K562 (cell line): ENCODE results near the gene OR8G5. TPM values are rescaled to one million over a fixed set of nuclear protein-coding genes. Genes with fewer than 3 reads are reported as not detected.

Experiments used
- ATF7 ChIP-seq: fragments of 450-650 bp; IDR thresholded peaks from 2 replicates; pipeline ENCODE4 v1.7.1; 2014; ENCODE audit warnings: mild to moderate bottlenecking, moderate library complexity
- CBFA2T3 ChIP-seq: fragments of 450-650 bp; IDR thresholded peaks from 2 replicates; pipeline ENCODE4 v1.6.1; 2017
- CREM ChIP-seq: IDR thresholded peaks from 2 replicates; pipeline ENCODE4 v1.6.1; 2014; ENCODE audit warnings: antibody characterized with exemption, low read depth
- ETV5 ChIP-seq: sonication (generic); formaldehyde crosslinking; IDR thresholded peaks from 2 replicates; pipeline ENCODE4 v1.4.0; 2020; ENCODE audit warnings: low read depth, mild to moderate bottlenecking, missing genetic modification reagents
- ILK ChIP-seq: fragments of 450-650 bp; IDR thresholded peaks from 2 replicates; pipeline ENCODE4 v1.6.1; 2016; ENCODE audit warnings: missing genetic modification characterization, low read depth, mild to moderate bottlenecking, missing compliant biosample characterization, moderate library complexity, borderline replicate concordance
- KDM4B ChIP-seq, 2 experiments: fragments of 450-650 bp in 1 of 2; sonication (generic) in 1 of 2; IDR thresholded peaks; 2 replicates each; pipeline ENCODE4 v1.6.1; 2016 to 2017; ENCODE audit warnings: borderline replicate concordance in 2 of 2, antibody characterized with exemption in 1 of 2, low read depth in 1 of 2, mild to moderate bottlenecking in 1 of 2
- MAFK ChIP-seq: IDR thresholded peaks from 2 replicates; pipeline ENCODE4 v1.6.1; 2011; ENCODE audit warnings: low read length, improper control_type of control experiment
- NCOR1 ChIP-seq: fragments of 450-650 bp; IDR thresholded peaks from 2 replicates; pipeline ENCODE4 v1.6.1; 2016; ENCODE audit warnings: mild to moderate bottlenecking, moderate library complexity
- NONO ChIP-seq, 2 experiments: fragments of 200-400 bp in 1 of 2; fragments of 450-650 bp in 1 of 2; formaldehyde crosslinking in 1 of 2; IDR thresholded peaks; 2 replicates each; pipeline ENCODE4 v1.6.1; 2017; ENCODE audit warnings: low read depth in 2 of 2, mild to moderate bottlenecking in 2 of 2, moderate library complexity in 2 of 2, low read length in 1 of 2
- RBM14 ChIP-seq: fragments of 200-400 bp; formaldehyde crosslinking; IDR thresholded peaks from 2 replicates; pipeline ENCODE4 v1.6.1; 2018; ENCODE audit warnings: low read depth, mild to moderate bottlenecking, low read length, moderate library complexity, borderline replicate concordance; ENCODE audit not compliant: insufficient read depth
- SRSF3 ChIP-seq: fragments of 200-400 bp; formaldehyde crosslinking; IDR thresholded peaks from 2 replicates; pipeline ENCODE4 v1.6.1; 2016; ENCODE audit warnings: mild to moderate bottlenecking, low read length, moderate library complexity; ENCODE audit not compliant: insufficient read depth
- SRSF9 ChIP-seq: fragments of 200-400 bp; formaldehyde crosslinking; IDR thresholded peaks from 2 replicates; pipeline ENCODE4 v1.6.1; 2017; ENCODE audit warnings: low read depth, low read length, borderline replicate concordance
- TAL1 ChIP-seq: fragments of 450-650 bp; IDR thresholded peaks from 2 replicates; pipeline ENCODE4 v1.6.1; 2016; ENCODE audit warnings: mild to moderate bottlenecking
- YBX1 ChIP-seq: fragments of 450-650 bp; IDR thresholded peaks from 2 replicates; pipeline ENCODE4 v1.7.1; 2016; ENCODE audit warnings: mild to moderate bottlenecking
- ZBED1 ChIP-seq: IDR thresholded peaks from 2 replicates; pipeline ENCODE4 v1.6.1; 2014
- ZNF23 ChIP-seq: fragments of 250-450 bp; sonication (Bioruptor Pico); IDR thresholded peaks from 2 replicates; pipeline ENCODE4 v1.4.0; 2020; ENCODE audit warnings: mild to moderate bottlenecking
- ZNF436 ChIP-seq: fragments of 250-450, 450-650 bp; sonication (Bioruptor Pico); formaldehyde crosslinking; IDR thresholded peaks from 2 replicates; pipeline ENCODE4 v1.7.0; 2020; ENCODE audit warnings: mild to moderate bottlenecking
- ZNF445 ChIP-seq: fragments of 250-450 bp; sonication (Bioruptor Pico); IDR thresholded peaks from 2 replicates; pipeline ENCODE4 v1.4.0; 2020; ENCODE audit warnings: low read depth, mild to moderate bottlenecking, moderate library complexity
- ZNF449 ChIP-seq: fragments of 250-450 bp; sonication (Bioruptor Pico); IDR thresholded peaks from 2 replicates; pipeline ENCODE4 v1.8.0; 2022; ENCODE audit warnings: moderate library complexity, mild to moderate bottlenecking, inconsistent platforms
- ZNF551 ChIP-seq: fragments of 250-450 bp; sonication (Bioruptor Pico); IDR thresholded peaks from 2 replicates; pipeline ENCODE4 v1.5.0; 2021; ENCODE audit warnings: mild to moderate bottlenecking, moderate library complexity
- ZNF668 ChIP-seq: fragments of 250-450 bp; sonication (Bioruptor Pico); IDR thresholded peaks from 2 replicates; pipeline ENCODE4 v1.8.0; 2022; ENCODE audit warnings: mild to moderate bottlenecking, inconsistent platforms
- ZNF717 ChIP-seq: fragments of 250-450 bp; sonication (Bioruptor Pico); IDR thresholded peaks from 2 replicates; pipeline ENCODE4 v1.5.0; 2021
- polyA plus RNA-seq, 8 experiments: library from polyadenylated mRNA; depleted of rRNA in 4 of 8; stranded (reverse) in 5 of 8; unstranded in 3 of 8; fragments of >200 nt; fragmentation: Nextera tagmentation in 2 of 8; fragmentation: Illumina TruSeq in 1 of 8; extraction: Ambion mirVana in 2 of 8; extraction: Trizol in 1 of 8; gene quantifications; 2 replicates each; pipeline versions ENCODE4 v1.2.1 to v1.2.3, GENCODE V29; 2011 to 2014; ENCODE audit warnings: inconsistent platforms in 1 of 8, missing spikeins in 1 of 8
- total RNA-seq, 7 experiments: library from RNA; depleted of rRNA in 6 of 7; stranded (reverse); fragments of >200 nt in 6 of 7; fragmentation: Illumina TruSeq in 2 of 7; extraction: Trizol in 2 of 7; gene quantifications; 2 replicates each; pipeline versions ENCODE4 v1.2.1 to v1.2.3, GENCODE V29; 2011 to 2021; ENCODE audit warnings: low replicate concordance in 1 of 7
- TF ChIP-seq, protein P1 (sequence below): fragments of 450-650 bp; conservative IDR thresholded peaks from 2 replicates; pipeline ENCODE4 v1.6.1; 2016; ENCODE audit warnings: missing genetic modification characterization, low read depth, mild to moderate bottlenecking, control low read depth, missing compliant biosample characterization
- TF ChIP-seq, protein P2 (sequence below): IDR thresholded peaks from 2 replicates; pipeline ENCODE4 v1.6.1; 2012; ENCODE audit warnings: low read depth, low read length, improper control_type of control experiment, borderline replicate concordance
- TF ChIP-seq, protein P3 (sequence below): fragments of 450-650 bp; IDR thresholded peaks from 2 replicates; pipeline ENCODE4 v1.6.1; 2016; ENCODE audit warnings: antibody characterized with exemption

OR8G5 gene
- total and polyA plus RNA-seq, 9 of the 15 experiments (the other 6 are each of a cell fraction or from before 2014, with no cell fraction given), result 0.18 to 3.8 (median 1.7) TPM

DNA sequence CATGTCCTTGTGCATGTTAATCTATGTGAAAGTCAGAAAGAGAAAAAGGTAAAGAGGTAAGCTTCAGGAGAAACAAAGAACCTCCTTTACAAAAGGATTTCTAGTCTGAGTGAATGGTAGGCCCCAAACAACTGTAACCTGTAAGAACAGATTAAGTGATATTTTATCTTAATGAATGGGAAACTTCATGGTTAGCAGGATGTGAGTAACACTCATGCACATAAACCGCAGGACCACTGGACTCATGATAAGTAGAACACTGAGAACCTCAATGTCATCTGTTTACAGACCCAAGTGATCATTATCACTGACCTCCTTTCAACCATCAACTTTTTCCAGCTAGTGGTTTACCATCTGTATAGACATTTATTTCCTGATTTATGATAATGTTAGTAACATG is 19.9 kb downstream of the OR8G5 start (continued):
- TF ChIP-seq, protein P1, sequence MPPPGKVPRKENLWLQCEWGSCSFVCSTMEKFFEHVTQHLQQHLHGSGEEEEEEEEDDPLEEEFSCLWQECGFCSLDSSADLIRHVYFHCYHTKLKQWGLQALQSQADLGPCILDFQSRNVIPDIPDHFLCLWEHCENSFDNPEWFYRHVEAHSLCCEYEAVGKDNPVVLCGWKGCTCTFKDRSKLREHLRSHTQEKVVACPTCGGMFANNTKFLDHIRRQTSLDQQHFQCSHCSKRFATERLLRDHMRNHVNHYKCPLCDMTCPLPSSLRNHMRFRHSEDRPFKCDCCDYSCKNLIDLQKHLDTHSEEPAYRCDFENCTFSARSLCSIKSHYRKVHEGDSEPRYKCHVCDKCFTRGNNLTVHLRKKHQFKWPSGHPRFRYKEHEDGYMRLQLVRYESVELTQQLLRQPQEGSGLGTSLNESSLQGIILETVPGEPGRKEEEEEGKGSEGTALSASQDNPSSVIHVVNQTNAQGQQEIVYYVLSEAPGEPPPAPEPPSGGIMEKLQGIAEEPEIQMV (tag), result no peak
- no peak for TF ChIP-seq ILK (tag)
- no peak for TF ChIP-seq ZBED1
- no peak for TF ChIP-seq SRSF3
- no peak for TF ChIP-seq ZNF436 (CRISPR knock-in tag)
- peak; percentile 92 for TF ChIP-seq CBFA2T3
- TF ChIP-seq NONO (IDR thresholded peaks at IDR 0.05; ENCODE audit: low read depth in 2 of 2, low read length in 1 of 2), result no peak
- TF ChIP-seq MAFK, result peak; percentile 57
- no peak for TF ChIP-seq YBX1
- TF ChIP-seq ATF7, result peak; percentile 78; the same call in 1 of the 2 replicates
- no peak for TF ChIP-seq ZNF717 (CRISPR knock-in tag)
- TF ChIP-seq, protein P2, sequence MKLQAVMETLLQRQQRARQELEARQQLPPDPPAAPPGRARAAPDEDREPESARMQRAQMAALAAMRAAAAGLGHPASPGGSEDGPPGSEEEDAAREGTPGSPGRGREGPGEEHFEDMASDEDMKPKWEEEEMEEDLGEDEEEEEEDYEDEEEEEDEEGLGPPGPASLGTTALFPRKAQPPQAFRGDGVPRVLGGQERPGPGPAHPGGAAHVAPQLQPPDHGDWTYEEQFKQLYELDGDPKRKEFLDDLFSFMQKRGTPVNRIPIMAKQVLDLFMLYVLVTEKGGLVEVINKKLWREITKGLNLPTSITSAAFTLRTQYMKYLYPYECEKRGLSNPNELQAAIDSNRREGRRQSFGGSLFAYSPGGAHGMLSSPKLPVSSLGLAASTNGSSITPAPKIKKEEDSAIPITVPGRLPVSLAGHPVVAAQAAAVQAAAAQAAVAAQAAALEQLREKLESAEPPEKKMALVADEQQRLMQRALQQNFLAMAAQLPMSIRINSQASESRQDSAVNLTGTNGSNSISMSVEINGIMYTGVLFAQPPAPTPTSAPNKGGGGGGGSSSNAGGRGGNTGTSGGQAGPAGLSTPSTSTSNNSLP, result peak; percentile 84; the same call in 1 of the 2 replicates
- TF ChIP-seq ZNF668 (CRISPR knock-in tag), result no peak
- TF ChIP-seq RBM14, result no peak
- TF ChIP-seq ZNF23 (CRISPR knock-in tag), result no peak
- TF ChIP-seq TAL1, result peak; percentile 79
- TF ChIP-seq CREM, result peak; percentile 52; the same call in 1 of the 2 replicates
- TF ChIP-seq ZNF449 (CRISPR knock-in tag), result no peak
- no peak for TF ChIP-seq SRSF9
- TF ChIP-seq NCOR1, result peak; percentile 82
- TF ChIP-seq ETV5 (CRISPR knock-in tag), result peak; percentile 66; the same call in 1 of the 2 replicates
- no peak for TF ChIP-seq ZNF551
- 0 out of 2 replicates have a peak, but pooled peaks have one; percentile 2 for TF ChIP-seq ZNF445 (CRISPR knock-in tag)
- TF ChIP-seq, protein P3, sequence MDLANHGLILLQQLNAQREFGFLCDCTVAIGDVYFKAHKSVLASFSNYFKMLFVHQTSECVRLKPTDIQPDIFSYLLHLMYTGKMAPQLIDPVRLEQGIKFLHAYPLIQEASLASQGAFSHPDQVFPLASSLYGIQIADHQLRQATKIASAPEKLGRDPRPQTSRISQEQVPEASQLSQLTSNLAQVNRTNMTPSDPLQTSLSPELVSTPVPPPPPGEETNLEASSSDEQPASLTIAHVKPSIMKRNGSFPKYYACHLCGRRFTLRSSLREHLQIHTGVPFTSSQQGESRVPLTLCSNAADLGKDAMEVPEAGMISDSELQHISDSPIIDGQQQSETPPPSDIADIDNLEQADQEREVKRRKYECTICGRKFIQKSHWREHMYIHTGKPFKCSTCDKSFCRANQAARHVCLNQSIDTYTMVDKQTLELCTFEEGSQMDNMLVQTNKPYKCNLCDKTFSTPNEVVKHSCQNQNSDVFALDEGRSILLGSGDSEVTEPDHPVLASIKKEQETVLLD, result no peak; the same call in 1 of the 2 replicates
- no peak for TF ChIP-seq KDM4B (IDR thresholded peaks at IDR 0.05; ENCODE audit: borderline replicate concordance in 2 of 2, low read depth in 1 of 2)
